ENCODE data around the gene VPS16.
A peak's percentile ranks its signal among the peaks of the same experiment; 100 is the strongest.
"Not testable (repeated sequence)": the region's sequence is repeated elsewhere in the genome, so short reads cannot be mapped to it uniquely, and the experiment has no call there.

VPS16 gene

GRCh38 chr20:2871661-2872458 lies 31.3 kb downstream of the VPS16 start:
- DNase-seq (ENCODE audit: low spot score): no peak

GRCh38 chr20:2872459-2873009 lies 32.0 kb downstream of the VPS16 start:
- peak; percentile 56 for DNase-seq (ENCODE audit: low spot score)

GRCh38 chr20:2873010-2873746 lies 32.6 kb downstream of the VPS16 start, which contains the start of gene PTPRA:
Gene PTPRA (plus strand): TSS chr20:2873481. CDS start chr20:2964278, 90,797 bp downstream.
- peak; percentile 97 for DNase-seq (ENCODE audit: low spot score)

GRCh38 chr20:2873747-2874041 lies 33.1 kb downstream of the VPS16 start:
- DNase-seq (ENCODE audit: low spot score): peak; percentile 55

GRCh38 chr20:2874456-2874855 lies 33.9 kb downstream of the VPS16 start:
- no peak for DNase-seq (ENCODE audit: low spot score)

- DNase-seq (ENCODE audit: low spot score): no peak
Measured at GRCh38 chr20:2875690-2876203, 35.2 kb downstream of the VPS16 start.

GRCh38 chr20:2878515-2878914 lies 38.0 kb downstream of the VPS16 start:
- DNase-seq (ENCODE audit: low spot score): no peak

- DNase-seq (ENCODE audit: low spot score): no peak
Measured at GRCh38 chr20:2879146-2879545, 38.6 kb downstream of the VPS16 start.

- DNase-seq (ENCODE audit: low spot score): no peak
Measured at GRCh38 chr20:2880650-2881049, 40.1 kb downstream of the VPS16 start.

- DNase-seq (ENCODE audit: low spot score): no peak
Measured at GRCh38 chr20:2883726-2884637, 43.4 kb downstream of the VPS16 start.

- no peak for DNase-seq (ENCODE audit: low spot score)
Measured at GRCh38 chr20:2887715-2888114, 47.2 kb downstream of the VPS16 start.

GRCh38 chr20:2888224-2888955 lies 47.8 kb downstream of the VPS16 start:
- DNase-seq (ENCODE audit: low spot score): no peak

GRCh38 chr20:2889209-2889608 lies 48.7 kb downstream of the VPS16 start:
- DNase-seq (ENCODE audit: low spot score): no peak

GRCh38 chr20:2889797-2890196 lies 49.3 kb downstream of the VPS16 start:
- DNase-seq (ENCODE audit: low spot score): no peak

GRCh38 chr20:2890742-2891141 lies 50.2 kb downstream of the VPS16 start:
- no peak for DNase-seq (ENCODE audit: low spot score)

- no peak for DNase-seq (ENCODE audit: low spot score)
Measured at GRCh38 chr20:2891343-2891742, 50.8 kb downstream of the VPS16 start.

GRCh38 chr20:2892376-2892775 lies 51.8 kb downstream of the VPS16 start:
- DNase-seq (ENCODE audit: low spot score): no peak

GRCh38 chr20:2894221-2894620 lies 53.7 kb downstream of the VPS16 start:
- DNase-seq (ENCODE audit: low spot score): no peak

- not testable (repeated sequence) for DNase-seq (ENCODE audit: low spot score)
Measured at GRCh38 chr20:2895154-2895553, 54.6 kb downstream of the VPS16 start.

GRCh38 chr20:2899243-2899642 lies 58.7 kb downstream of the VPS16 start:
- no peak for DNase-seq (ENCODE audit: low spot score)
